IPS-18c (cell line): ENCODE data around the gene TOMM40L.
"Not testable (repeated sequence)": the region's sequence is repeated elsewhere in the genome, so short reads cannot be mapped to it uniquely, and the experiment has no call there.

Experiments
- H3K4me3 ChIP-seq: 2 replicates; pipeline ENCODE4 v1.7.0; 2013; ENCODE audit warnings: low read depth, mild to moderate bottlenecking, low read length, moderate library complexity; ENCODE audit not compliant: insufficient read depth
- H3K9me3 ChIP-seq: one replicate; pipeline ENCODE4 v1.6.1; 2013; ENCODE audit warnings: mild to moderate bottlenecking, low read length, moderate library complexity; ENCODE audit not compliant: control insufficient read depth, insufficient read depth

Gene TOMM40L

GRCh38 chr1:161215076-161215475, 10.8 kb upstream of the TOMM40L start, which contains the start of gene FCER1G:
TSS of gene FCER1G (plus strand) at chr1:161215295. CDS start at chr1:161215322, 27 bp downstream.
- peaks cover 2% of the 10 kb centered on the region for H3K9me3 ChIP-seq
- H3K4me3 ChIP-seq: no peak within 1 kb of the TSS

DNA sequence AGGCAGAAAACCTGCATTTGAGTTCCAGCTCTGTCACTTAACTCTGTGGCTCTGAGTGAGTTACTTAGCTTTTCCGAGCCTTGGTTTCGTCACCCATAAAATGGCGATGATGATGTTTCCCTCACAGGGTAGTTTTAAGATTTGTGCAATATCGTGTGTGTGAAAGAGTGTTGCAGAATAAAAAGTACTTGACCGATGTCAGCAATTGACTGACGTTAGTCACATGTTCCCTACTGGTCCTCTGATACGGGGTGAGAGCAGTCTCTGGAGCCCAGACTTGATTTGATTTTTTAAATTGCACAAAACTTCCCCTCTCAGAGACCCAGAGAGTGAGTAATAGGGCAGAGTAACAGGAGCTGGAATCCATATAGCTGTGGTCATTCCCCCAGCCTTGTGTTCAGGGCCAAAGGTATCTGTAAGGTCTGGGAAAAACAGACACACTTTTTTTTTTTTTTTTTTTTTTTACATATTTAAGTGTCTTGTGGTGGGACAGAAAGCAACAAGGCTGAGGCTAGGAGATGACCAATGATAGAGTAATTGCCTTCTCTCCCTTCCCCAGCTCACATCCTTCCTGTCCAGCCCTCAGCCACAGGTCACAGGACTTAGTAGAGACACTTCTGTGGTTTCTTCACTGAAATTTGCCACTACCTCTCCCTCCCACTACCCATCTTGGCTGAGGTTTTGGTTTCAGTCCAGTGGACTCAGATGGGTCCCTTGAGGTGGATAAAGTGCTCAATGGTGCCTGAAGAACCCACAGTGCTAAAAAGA, 8.7 kb upstream of the TOMM40L start:
- Histone ChIP-seq H3K9me3 (no peaks in the 10 kb centered on the region), H3K4me3 (no peak overlapping the region)

DNA sequence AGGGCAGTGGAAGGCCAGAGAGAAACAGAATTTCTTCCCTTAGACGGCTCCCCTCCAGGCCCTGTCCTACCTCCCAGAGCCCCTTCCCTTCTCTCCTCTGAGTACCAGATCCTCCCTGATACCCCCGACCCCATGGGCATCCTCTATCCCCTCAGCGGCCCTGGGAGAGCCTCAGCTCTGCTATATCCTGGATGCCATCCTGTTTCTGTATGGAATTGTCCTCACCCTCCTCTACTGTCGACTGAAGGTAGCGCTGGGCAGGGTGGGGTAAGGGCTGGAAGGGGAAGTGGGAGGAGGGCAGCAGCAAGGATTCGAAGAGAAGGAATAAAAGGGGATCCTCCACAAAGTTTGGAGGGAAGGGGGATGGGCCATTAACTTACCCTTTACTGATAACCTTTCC, 8.0 kb upstream of the TOMM40L start:
- H3K9me3 ChIP-seq: no peaks in the 10 kb centered on the region
- no peak overlapping the region; the same call in 1 of the 2 replicates for H3K4me3 ChIP-seq

DNA sequence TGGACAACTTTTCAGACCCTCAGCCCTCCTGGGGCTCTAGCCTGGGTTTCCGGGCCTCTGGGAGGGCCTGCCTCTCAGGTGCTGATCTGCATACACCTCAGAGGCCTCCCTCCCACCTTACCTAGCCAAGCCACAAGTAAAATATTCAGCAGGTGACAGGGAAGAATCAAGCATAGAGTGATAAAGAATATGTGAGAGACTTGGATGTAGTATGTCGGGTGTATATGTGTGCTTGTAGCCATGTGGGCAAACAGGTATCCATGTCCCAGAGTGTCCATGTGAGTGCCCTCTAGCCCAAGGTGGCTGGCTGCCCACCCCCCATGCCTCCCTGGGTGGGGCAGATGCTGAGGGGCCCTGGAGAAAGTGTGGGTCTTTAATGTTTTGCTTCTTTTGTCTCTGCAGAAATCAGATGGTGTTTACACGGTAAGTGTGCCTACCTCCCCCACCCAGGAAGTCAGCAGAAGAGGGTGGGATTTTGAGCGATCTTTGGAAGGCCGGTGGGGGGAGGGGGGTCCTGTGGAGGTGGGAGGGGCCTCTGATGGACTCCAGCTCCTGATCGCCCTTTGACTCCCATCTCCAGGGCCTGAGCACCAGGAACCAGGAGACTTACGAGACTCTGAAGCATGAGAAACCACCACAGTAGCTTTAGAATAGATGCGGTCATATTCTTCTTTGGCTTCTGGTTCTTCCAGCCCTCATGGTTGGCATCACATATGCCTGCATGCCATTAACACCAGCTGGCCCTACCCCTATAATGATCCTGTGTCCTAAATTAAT, 7.4 kb upstream of the TOMM40L start:
- Histone ChIP-seq H3K4me3 (no peak overlapping the region), H3K9me3 (no peaks in the 10 kb centered on the region)

DNA sequence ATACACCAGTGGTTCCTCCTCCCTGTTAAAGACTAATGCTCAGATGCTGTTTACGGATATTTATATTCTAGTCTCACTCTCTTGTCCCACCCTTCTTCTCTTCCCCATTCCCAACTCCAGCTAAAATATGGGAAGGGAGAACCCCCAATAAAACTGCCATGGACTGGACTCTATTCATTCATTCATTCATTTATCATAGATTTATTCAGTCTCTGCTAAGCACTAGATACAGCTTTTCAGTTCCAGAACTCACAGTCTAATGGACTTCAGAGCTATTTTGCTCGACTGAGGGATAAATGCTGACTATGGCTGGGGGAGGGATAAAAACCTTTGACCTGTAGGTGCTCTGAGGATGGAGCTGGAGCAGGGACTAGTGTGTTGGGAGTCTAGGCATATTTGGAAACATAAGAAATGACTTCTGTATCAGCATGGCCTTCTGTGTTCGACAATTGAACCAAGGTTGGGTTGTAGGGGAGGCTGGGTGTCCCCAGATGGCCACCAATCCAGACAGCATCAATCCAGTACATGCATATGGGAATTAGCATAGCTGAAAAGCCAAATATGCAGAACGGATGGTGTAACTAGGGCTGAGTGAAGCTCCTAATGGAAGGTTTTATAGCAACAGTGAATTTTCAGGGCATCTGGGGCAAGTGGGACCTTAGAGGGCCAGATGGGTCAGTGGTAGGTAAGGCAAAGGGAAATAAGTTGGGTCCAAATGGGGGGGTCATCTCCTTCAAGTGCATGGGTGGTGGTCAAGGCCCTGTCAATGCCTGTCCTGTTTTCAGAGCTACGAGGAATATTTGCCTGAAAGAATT, 6.6 kb upstream of the TOMM40L start:
- Histone ChIP-seq H3K4me3 (no peak overlapping the region), H3K9me3 (no peaks in the 10 kb centered on the region)

- H3K9me3 ChIP-seq: no peaks in the 10 kb centered on the region
- no peak overlapping the region for H3K4me3 ChIP-seq
These were observed 5.9 kb upstream of the TOMM40L start for GRCh38 chr1:161220002-161220401.

DNA sequence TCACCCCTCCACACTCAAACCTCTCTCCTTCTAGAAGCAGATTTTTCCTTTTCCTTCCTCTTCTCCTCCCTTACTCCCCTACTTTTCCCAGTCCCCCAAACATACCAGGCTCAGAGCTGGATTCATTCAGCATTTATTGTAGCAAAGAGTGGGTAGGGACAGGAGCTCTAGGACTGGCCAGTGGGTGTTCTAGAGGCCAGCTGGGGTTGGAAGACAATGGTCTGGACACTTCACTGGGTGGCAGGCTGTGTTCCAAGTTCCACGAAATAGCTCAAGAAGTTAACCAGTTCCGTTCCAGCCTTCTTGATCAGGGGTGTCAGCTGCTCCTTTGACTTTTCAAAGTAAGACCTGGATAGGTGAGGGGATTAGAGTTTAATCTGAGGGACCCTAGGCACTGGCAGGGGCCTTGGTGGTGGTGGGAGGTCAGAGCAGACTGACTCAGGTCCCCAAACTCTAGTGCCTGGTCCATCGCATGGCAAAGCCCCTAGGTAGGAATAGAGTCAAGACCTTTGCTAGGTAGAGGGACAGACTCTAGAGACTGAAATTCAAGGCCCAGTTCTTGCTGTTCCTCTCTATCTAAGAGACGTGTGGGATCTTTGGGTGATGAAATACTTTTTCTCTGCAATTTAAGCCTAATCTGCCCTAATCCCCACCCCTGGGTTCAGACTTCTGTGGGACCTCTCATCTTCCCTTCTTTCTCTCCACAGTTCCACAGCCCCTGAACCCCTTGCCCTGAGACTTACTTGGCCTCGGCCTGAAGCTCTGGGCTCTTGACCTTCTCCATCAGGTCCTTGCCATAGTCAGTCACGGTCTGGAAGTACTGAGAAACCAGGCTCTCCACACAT, 3.5 kb upstream of the TOMM40L start:
- Histone ChIP-seq H3K9me3 (no peaks in the 10 kb centered on the region), H3K4me3 (no peak overlapping the region)

DNA sequence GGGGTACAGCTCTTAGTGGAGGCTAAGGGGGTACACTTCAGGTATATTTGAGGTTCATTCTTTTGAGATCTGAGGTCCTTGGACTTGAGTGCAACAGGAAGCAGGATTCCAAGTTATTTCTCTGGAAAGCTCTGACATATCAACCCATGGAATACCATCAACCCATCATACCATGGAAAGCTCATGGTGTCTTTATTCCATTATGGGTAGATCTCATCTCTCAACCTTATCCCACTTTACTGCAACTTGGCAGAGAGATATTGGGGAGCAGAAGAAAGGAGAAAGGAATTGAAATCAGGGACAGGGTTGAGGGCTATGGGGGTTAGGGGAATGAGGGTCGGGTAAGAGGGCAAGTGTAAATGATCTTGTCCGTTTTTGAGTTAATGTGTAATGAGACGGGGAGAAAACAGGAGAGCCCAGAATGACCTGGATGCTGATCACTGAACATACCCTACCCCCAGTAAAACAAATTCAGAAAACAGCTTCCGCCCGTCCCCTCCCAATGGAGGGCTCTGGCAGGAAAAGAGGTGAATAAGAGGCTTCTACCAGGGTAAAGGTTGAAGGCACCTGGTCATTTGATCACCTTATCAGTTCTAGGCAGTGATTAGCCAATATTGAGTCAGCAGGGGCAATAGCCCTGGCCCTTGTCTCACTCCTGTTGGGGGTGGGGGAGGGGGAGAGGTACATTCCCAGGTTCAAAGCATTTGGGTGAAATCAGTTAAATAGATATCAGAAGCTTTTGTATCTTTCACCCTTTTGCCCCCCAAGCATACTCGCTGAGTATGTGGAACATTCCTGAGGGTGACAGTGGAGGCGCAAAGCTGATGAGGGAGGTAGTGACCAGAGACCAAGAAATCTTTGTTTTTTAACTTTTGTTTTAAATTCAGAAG, 1.8 kb upstream of the TOMM40L start:
- no peaks in the 10 kb centered on the region for H3K9me3 ChIP-seq
- H3K4me3 ChIP-seq: no peak overlapping the region

DNA sequence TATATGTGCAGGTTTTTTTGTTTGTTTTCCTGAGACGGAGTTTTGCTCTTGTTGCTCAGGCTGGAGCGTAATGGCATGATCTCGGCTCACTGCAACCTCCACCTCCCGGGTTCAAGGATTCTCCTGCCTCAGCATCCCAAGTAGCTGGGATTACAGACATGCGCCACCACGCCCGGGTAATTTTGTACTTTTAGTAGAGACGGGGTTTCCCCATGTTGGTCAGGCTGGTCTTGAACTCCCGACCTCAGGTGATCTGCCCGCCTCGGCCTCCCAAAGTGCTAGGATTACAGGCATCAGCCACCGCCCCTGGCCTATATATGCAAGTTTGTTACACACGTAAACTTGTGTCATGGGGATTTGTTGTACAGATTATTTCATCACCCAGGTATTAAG, 1.2 kb upstream of the TOMM40L start:
- H3K9me3 ChIP-seq, H3K4me3 ChIP-seq: not testable (repeated sequence)

- no peak overlapping the region for H3K4me3 ChIP-seq
- H3K9me3 ChIP-seq: no peaks in the 10 kb centered on the region
These were observed 704 bp upstream of the TOMM40L start for GRCh38 chr1:161225178-161225533.

GRCh38 chr1:161226320-161226711, 456 bp downstream of the TOMM40L start:
- no peaks in the 10 kb centered on the region for H3K9me3 ChIP-seq

DNA sequence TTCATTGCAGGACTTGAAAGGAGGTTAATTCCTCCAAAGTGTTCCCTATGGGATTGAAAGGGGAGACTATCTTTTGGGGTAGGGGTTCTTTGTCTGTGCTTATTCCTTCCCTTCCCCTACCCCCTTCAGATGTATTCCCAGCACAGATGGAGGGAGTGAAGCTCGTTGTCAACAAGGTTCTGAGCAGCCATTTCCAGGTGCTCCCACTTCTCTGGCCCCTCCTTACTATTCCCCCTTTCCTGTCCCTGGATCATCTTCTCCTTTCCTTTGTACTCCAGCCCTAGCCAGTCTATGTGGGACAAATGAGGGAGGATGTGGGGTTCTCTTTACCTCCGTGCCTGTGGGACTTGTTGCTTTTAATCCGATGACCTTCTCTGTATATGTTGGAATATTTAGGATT, 899 bp downstream of the TOMM40L start:
- H3K4me3 ChIP-seq: peak overlapping the region; percentile 83; the same call in 1 of the 2 replicates
- H3K9me3 ChIP-seq: no peaks in the 10 kb centered on the region

More at GRCh38 chr1:161226320-161226711, 456 bp downstream of the TOMM40L start:
- peak overlapping the region; percentile 83 for H3K4me3 ChIP-seq

DNA sequence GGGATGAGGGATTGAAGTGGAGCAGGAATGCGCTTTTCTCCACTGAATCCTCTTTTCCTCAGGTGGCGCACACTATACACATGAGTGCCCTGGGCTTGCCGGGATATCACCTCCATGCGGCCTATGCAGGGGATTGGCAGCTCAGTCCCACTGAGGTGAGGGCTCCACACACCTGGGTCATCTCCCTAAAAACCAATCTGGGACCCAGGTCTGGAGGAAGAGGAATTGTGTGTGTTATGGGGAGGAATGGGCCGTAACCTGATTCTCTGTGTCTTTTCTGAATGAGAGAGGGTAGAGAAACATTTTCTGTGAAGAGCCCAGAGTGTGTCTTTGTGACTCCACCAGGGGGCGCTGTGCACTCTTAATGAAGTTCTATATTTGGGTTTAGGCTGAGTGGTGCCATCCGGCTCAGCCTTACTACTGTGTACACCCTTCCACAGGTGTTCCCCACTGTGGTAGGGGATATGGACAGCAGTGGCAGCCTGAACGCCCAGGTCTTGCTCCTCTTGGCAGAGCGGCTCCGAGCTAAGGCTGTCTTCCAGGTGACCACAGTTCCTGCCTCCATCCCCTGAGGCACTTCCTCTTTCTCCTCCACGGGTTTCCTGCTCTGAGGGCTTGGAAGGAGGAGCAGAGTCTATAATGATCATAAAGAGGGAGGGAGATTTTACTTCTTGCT, 1.5 kb downstream of the TOMM40L start:
- Histone ChIP-seq H3K4me3 (no peak overlapping the region; the same call in 1 of the 2 replicates), H3K9me3 (no peaks in the 10 kb centered on the region)

GRCh38 chr1:161228032-161228431, 2.2 kb downstream of the TOMM40L start:
- H3K4me3 ChIP-seq: no peak overlapping the region
- H3K9me3 ChIP-seq: no peaks in the 10 kb centered on the region

- Histone ChIP-seq H3K4me3 (no peak overlapping the region), H3K9me3 (no peaks in the 10 kb centered on the region)
These were observed 4.0 kb downstream of the TOMM40L start for GRCh38 chr1:161229896-161230295.
